ENCODE results near the gene PPP1R15A.

DNA sequence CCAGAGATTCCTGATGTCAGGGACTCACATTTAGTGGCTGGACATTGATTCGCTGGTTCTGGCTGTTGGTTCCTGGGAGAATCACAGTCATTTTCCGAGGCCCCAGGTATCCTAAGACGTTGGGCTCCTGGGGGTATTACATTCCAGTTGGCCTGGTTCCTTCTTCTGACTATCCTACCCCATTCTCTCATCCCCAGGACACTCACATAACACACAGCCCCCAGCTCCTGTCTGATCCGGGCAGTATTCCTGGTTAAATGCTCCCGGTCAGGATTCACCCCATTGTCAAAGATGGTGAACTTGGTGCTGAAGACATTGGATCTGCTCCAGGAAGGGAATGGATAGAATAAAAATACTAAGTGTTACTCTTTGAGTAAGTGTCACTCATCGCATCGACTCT lies 11.5 kb downstream of the PPP1R15A start:
- TF ChIP-seq, protein P1, sequence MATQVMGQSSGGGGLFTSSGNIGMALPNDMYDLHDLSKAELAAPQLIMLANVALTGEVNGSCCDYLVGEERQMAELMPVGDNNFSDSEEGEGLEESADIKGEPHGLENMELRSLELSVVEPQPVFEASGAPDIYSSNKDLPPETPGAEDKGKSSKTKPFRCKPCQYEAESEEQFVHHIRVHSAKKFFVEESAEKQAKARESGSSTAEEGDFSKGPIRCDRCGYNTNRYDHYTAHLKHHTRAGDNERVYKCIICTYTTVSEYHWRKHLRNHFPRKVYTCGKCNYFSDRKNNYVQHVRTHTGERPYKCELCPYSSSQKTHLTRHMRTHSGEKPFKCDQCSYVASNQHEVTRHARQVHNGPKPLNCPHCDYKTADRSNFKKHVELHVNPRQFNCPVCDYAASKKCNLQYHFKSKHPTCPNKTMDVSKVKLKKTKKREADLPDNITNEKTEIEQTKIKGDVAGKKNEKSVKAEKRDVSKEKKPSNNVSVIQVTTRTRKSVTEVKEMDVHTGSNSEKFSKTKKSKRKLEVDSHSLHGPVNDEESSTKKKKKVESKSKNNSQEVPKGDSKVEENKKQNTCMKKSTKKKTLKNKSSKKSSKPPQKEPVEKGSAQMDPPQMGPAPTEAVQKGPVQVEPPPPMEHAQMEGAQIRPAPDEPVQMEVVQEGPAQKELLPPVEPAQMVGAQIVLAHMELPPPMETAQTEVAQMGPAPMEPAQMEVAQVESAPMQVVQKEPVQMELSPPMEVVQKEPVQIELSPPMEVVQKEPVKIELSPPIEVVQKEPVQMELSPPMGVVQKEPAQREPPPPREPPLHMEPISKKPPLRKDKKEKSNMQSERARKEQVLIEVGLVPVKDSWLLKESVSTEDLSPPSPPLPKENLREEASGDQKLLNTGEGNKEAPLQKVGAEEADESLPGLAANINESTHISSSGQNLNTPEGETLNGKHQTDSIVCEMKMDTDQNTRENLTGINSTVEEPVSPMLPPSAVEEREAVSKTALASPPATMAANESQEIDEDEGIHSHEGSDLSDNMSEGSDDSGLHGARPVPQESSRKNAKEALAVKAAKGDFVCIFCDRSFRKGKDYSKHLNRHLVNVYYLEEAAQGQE (IDR thresholded peaks at IDR 0.05; ENCODE audit: low read depth), result no peak
- no peak for TF ChIP-seq EP300 (IDR thresholded peaks at IDR 0.05; ENCODE audit: borderline replicate concordance)
- TF ChIP-seq CREB1 (IDR thresholded peaks at IDR 0.05; ENCODE audit: low read depth), result no peak
- no peak for TF ChIP-seq TAF1 (IDR thresholded peaks at IDR 0.05; ENCODE audit: low read depth)
- TF ChIP-seq, protein P2, sequence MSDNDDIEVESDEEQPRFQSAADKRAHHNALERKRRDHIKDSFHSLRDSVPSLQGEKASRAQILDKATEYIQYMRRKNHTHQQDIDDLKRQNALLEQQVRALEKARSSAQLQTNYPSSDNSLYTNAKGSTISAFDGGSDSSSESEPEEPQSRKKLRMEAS (IDR thresholded peaks at IDR 0.05), result no peak
- TF ChIP-seq CEBPB (IDR thresholded peaks at IDR 0.05), result no peak
- no peak for TF ChIP-seq ZBTB7A (IDR thresholded peaks at IDR 0.05; ENCODE audit: low read depth)
- TF ChIP-seq, protein P3, sequence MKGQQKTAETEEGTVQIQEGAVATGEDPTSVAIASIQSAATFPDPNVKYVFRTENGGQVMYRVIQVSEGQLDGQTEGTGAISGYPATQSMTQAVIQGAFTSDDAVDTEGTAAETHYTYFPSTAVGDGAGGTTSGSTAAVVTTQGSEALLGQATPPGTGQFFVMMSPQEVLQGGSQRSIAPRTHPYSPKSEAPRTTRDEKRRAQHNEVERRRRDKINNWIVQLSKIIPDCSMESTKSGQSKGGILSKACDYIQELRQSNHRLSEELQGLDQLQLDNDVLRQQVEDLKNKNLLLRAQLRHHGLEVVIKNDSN (IDR thresholded peaks at IDR 0.05), result no peak

Measured in Ishikawa (cell line).